22Rv1 (cell line): ENCODE data around the gene GNG7.

Experiments used
- H3K27ac ChIP-seq: fragments of 450-650 bp; 2 replicates; pipeline ENCODE4 v1.5.1; 2017
- CTCF ChIP-seq: fragments of 450-650 bp; IDR thresholded peaks from 2 replicates; pipeline ENCODE4 v1.5.1; 2017; ENCODE audit warnings: mild to moderate bottlenecking
- ZFX ChIP-seq: fragments of 450-650 bp; IDR thresholded peaks from 2 replicates; pipeline ENCODE4 v1.6.1; 2017; ENCODE audit warnings: antibody characterized with exemption, borderline replicate concordance

The GNG7 gene

GRCh38 chr19:2702170-2703076 is at the start of gene GNG7:
GNG7 (minus strand) TSS chr19:2702694; CDS start chr19:2520688, 182,006 bp downstream.
- TF ChIP-seq CTCF: no peak
- TF ChIP-seq ZFX: no peak
- no peak within 1 kb of the TSS for H3K27ac ChIP-seq

GRCh38 chr19:2751438-2751830 is 48.9 kb upstream of the GNG7 start:
- no peak overlapping the region for H3K27ac ChIP-seq
- TF ChIP-seq CTCF (no peak), ZFX (no peak)

GRCh38 chr19:2750808-2751437 is 48.4 kb upstream of the GNG7 start:
- TF ChIP-seq ZFX (no peak), CTCF (no peak)

GRCh38 chr19:2747349-2747748 is 44.9 kb upstream of the GNG7 start:
- no peak overlapping the region for H3K27ac ChIP-seq
- no peak for TF ChIP-seq ZFX
- TF ChIP-seq CTCF: no peak

More at GRCh38 chr19:2750808-2751437, 48.4 kb upstream of the GNG7 start:
- no peak overlapping the region for H3K27ac ChIP-seq

GRCh38 chr19:2744113-2744512 is 41.6 kb upstream of the GNG7 start:
- H3K27ac ChIP-seq: no peak overlapping the region
- no peak for TF ChIP-seq CTCF

GRCh38 chr19:2743099-2743498 is 40.6 kb upstream of the GNG7 start:
- TF ChIP-seq CTCF (no peak), ZFX (no peak)
- no peak overlapping the region for H3K27ac ChIP-seq

GRCh38 chr19:2740314-2740656 is 37.8 kb upstream of the GNG7 start:
- no peak for TF ChIP-seq CTCF
- no peak for TF ChIP-seq ZFX
- H3K27ac ChIP-seq: peak overlapping the region; percentile 42
